IgD-negative memory B cell (primary cell): Measurements from ENCODE around the gene FBXW7. TPM values are rescaled to one million over a fixed set of nuclear protein-coding genes. Genes with fewer than 3 reads are reported as not detected.

ENCODE experiments used
- H3K27ac Mint-ChIP-seq, 3 donors: one replicate each; pipeline ENCODE4 v1.8.0; 2020 to 2022; ENCODE audit warnings: mild to moderate bottlenecking in 3 of 3, mixed read lengths in 3 of 3, moderate library complexity in 1 of 3
- H3K27me3 Mint-ChIP-seq: one replicate; pipeline ENCODE4 v1.8.0; 2021; ENCODE audit warnings: mixed read lengths
- H3K36me3 Mint-ChIP-seq: one replicate; pipeline ENCODE4 v1.8.0; 2020; ENCODE audit warnings: mild to moderate bottlenecking, mixed read lengths
- H3K4me1 Mint-ChIP-seq, 3 donors: one replicate each; pipeline ENCODE4 v1.8.0; 2020 to 2022; ENCODE audit warnings: mixed read lengths in 3 of 3, mild to moderate bottlenecking in 1 of 3
- H3K4me3 Mint-ChIP-seq, 4 donors: one replicate each; pipeline ENCODE4 v1.8.0; 2020 to 2022; ENCODE audit warnings: mild to moderate bottlenecking in 4 of 4, mixed read lengths in 4 of 4, moderate library complexity in 3 of 4
- H3K9me3 Mint-ChIP-seq, 3 donors: one replicate each; pipeline ENCODE4 v1.8.0; 2020 to 2021; ENCODE audit warnings: mixed read lengths in 3 of 3, mild to moderate bottlenecking in 1 of 3
- polyA plus RNA-seq: library from polyadenylated mRNA; unstranded; fragments of 300-500 nt; fragmentation: Illumina TruSeq; gene quantifications from one replicate; pipeline ENCODE4 v1.2.3, GENCODE V29; 2021

The FBXW7 gene
- polyA plus RNA-seq, 1 donor from 2014 or later: 39.7 TPM

DNA sequence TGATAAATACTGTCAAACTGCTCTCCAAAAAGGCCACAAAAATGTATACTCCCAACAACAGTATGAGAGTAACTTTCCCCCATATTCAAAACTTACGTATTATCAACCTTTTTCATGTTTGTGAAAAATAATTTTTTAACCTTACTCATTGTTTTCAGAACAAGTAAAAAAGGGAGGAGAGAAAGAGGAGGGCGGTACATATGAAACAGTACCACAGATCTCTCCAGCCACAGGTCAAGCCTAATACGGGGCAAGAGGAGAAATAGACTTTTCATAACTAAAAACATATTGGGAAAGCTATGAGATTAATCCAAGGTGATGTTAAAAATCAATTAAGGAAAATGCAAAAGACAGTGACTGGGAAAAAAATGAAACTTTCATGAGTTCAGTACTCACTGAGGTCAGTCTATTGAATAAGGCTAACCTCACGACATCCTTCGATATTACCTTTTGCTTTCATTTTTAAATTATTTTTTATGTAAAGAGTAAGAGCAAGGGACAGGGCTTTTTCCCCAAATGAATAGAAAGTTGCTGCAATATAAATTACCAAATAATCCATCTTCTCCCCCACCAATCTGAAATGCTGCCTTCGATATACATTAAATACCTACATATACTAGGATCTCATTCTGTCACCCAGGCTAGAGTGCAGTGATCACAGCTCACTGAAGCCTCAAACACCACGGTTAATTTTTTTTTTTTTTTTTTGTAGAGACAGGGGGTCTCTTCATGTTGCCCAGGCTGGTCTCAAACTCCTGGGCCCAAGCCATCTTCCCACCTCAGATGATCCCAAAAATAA, 25.3 kb downstream of the FBXW7 start:
- peak overlapping the region; percentile 40 to 87 (median 54) for H3K27ac Mint-ChIP-seq
- H3K36me3 Mint-ChIP-seq: peaks cover 2% of the 10 kb centered on the region
- peaks cover 33 to 57% (median 48%) of the 10 kb centered on the region in 3 donors for H3K4me1 Mint-ChIP-seq
- H3K4me3 Mint-ChIP-seq: peak overlapping the region; percentile 68 to 95 (median 88)
- H3K27me3 Mint-ChIP-seq: no peaks in the 10 kb centered on the region
- H3K9me3 Mint-ChIP-seq: no peaks in the 10 kb centered on the region

DNA sequence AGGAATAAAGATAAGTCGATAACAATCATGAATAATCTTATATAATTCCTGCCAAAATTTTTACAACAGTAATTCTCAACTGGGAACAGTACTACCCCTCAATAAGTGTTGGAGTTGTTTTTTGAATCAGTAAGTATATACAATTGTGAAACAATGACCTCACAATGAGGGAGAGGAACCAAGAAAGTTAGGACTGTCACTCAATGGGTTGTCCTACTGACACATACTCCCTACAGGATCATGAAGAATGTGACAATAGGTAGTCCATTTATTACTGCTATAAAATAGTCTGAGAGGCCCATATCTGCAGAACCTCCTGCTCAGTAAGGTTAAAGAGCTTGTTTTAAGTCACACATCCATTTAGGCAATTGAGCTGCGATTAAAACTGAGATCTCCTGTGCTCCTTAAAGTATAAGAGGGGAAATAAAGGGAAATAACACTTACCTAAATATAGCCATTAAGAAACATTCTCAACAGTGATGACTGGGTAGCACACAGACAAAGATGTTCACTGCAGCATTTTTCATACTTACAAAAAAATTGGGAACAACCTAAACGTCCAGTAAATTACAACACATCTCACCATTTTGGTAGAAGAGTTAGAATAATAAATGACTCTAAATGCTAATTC, 26.2 kb downstream of the FBXW7 start:
- Mint-ChIP-seq H3K4me3 (peak overlapping the region in 3 of 4 donors; percentile 57 to 95 (median 68)), H3K9me3 (no peaks in the 10 kb centered on the region), H3K27me3 (no peaks in the 10 kb centered on the region), H3K36me3 (peaks cover 2% of the 10 kb centered on the region), H3K27ac (peak overlapping the region in 2 of 3 donors; percentile 54 to 87), H3K4me1 (peaks cover 31 to 55% (median 46%) of the 10 kb centered on the region in 3 donors)

DNA sequence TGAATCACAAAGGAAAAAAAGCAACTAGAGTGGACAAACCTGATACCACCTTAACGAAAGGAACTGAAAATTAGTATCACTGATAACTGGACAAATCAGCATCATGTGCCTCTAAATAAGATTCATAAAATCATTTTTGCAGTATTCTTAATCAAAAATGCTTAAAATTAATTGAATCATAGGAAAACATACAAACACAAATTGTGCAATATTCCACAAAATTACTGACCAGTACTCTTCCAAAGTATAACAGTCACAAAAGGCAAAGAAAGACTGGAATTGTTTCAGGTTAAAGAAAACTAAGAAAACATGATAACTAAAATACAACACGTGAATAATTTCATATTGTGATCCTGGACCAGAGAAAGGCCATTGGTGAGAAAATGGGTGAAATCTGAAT, 27.1 kb downstream of the FBXW7 start:
- Mint-ChIP-seq H3K4me1 (peaks cover 25 to 52% (median 39%) of the 10 kb centered on the region in 3 donors), H3K9me3 (no peaks in the 10 kb centered on the region), H3K27me3 (no peaks in the 10 kb centered on the region), H3K27ac (no peak overlapping the region), H3K4me3 (no peak overlapping the region), H3K36me3 (peaks cover 2% of the 10 kb centered on the region)

DNA sequence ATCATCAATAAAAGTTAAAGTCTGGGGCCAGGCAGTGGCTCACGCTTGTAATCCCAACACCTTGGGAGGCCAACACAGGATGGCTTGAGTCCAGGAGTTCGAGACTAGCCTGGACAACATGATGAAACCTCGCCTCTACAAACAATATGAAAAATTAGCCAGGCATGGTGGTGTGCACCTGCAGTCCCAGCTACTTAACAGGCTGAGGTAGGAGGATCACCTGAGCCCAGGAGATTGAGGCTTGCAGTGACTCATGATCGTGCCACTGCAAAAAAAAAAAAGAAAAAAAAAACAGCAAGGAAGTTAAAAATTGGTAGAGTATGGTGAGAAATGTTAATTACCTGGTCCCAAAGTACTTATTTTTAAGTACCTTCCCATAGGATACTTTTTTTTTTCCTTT, 27.5 kb downstream of the FBXW7 start:
- no peaks in the 10 kb centered on the region for H3K27me3 Mint-ChIP-seq
- no peak overlapping the region for H3K27ac Mint-ChIP-seq
- H3K9me3 Mint-ChIP-seq: no peaks in the 10 kb centered on the region
- H3K36me3 Mint-ChIP-seq: peaks cover 2% of the 10 kb centered on the region
- no peak overlapping the region for H3K4me3 Mint-ChIP-seq
- peaks cover 25 to 55% (median 36%) of the 10 kb centered on the region in 3 donors for H3K4me1 Mint-ChIP-seq

DNA sequence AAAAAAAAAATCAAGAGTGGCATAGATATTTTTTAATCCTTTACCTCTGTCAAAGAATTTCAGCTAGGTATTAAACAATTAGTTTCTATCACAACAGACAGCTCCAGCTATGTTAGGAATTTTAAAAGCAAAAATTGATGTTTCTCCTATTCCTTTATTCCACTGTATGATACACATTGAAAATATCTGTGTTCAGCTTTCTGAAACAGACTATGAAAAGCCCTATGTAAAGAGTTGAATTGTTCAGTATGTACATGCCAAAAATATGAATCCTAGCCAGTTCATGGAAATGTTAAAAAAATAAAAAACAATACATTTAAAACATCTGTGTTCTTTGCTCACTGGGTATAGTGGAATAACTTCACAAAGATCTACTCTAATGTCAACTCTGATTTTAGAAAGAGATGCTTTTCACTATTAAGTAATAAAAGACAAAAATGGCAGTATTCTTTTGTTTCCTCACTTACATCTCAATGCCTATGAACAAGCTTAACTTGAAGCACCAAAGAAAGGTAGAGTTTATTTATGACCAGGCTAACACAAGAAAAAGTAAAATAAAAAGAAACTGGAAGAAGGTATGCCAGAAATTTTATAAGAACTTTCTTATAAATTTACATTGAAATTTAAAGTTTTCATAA, 32.1 kb downstream of the FBXW7 start:
- Mint-ChIP-seq H3K9me3 (no peaks in the 10 kb centered on the region), H3K27ac (peak overlapping the region in 1 of 3 donors; percentile 16), H3K36me3 (no peaks in the 10 kb centered on the region), H3K4me3 (no peak overlapping the region), H3K27me3 (no peaks in the 10 kb centered on the region), H3K4me1 (peaks cover 16 to 39% (median 33%) of the 10 kb centered on the region in 3 donors)

DNA sequence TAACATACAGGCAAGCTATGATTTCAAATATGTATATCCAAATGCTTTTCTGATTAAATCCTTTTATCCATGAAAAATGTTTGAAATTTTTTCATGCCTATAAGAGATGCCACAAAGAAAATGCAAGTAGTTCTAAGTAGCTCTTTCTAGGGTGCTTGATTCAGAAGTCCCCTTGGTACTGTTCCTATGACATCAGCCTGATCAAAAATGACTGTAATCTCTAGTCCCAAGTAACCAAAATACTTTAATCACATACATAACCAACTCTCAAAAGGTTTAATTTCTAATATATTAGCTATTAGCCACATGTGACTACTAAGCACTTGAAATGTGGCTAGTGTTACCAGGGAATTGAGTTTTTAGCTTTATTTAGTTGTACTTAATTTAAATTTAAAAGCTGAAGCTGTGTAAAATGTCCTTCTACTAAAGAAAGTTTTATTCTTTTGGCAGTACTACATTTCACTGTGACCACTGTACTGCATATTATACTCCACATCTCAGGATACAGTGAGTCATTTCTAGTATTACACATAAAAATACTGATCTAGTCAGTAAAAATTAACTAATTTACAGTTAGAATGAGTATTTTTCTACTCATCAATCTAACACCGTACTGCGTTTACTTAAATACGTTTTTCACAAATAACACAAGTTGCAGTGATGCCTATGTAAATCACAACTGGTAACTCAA, 33.9 kb downstream of the FBXW7 start:
- H3K9me3 Mint-ChIP-seq: no peaks in the 10 kb centered on the region
- peak overlapping the region in 2 of 3 donors; percentile 17 to 84 for H3K27ac Mint-ChIP-seq
- H3K36me3 Mint-ChIP-seq: no peaks in the 10 kb centered on the region
- peaks cover 14 to 49% (median 34%) of the 10 kb centered on the region in 3 donors for H3K4me1 Mint-ChIP-seq
- H3K27me3 Mint-ChIP-seq: no peaks in the 10 kb centered on the region
- peak overlapping the region in 2 of 4 donors; percentile 6 to 71 for H3K4me3 Mint-ChIP-seq

DNA sequence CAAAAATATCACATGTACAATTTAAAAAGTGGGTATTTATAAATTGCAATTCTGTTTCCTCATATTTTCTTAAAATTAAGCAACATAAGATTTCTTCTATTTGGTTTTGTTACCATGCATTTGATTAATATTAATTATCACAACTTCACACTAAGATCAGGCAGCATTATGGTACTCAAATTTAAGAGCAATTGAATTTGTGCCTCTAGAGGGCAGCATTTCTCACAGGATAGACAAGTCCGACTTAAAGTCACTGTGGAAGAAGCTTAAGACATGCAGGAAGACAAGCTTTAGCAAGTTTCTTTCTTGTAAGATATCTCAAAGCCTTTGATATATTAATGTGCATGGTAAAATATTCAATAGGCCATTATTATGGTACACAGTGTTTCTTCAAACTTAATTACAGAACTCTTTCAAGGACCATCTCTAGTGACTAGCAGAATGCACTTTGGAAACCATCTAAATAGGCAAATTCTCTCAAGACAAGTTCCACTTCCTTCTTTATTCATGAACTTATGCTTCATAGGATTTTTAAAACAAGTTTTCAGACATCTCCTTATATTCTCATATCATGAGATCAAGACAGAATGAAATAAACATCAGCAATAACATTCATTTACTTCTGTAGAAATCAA, 35.0 kb downstream of the FBXW7 start:
- Mint-ChIP-seq H3K9me3 (no peaks in the 10 kb centered on the region), H3K27ac (peak overlapping the region in 2 of 3 donors; percentile 15 to 17), H3K27me3 (no peaks in the 10 kb centered on the region), H3K36me3 (no peaks in the 10 kb centered on the region), H3K4me3 (peak overlapping the region in 3 of 4 donors; percentile 21 to 78 (median 71)), H3K4me1 (peaks cover 14 to 42% (median 33%) of the 10 kb centered on the region in 3 donors)

DNA sequence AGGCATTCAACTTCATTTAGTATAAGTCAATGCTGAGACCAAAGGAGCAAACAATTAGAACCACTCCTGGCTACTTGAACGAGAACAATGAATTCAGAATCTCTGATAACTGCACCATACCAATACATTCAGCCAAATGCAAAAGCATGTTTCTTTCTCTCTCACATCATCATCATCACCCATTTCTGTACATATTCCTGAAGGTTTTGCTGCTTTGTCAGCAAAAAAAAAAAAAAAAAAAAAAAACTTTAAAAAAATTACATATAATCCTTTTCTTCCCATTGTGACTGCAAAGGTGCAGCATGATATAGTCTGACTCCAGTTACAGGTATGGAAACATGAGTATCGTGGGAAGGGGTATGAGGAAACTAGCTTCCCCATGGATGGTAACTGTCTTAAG, 35.6 kb downstream of the FBXW7 start:
- no peak overlapping the region for H3K4me3 Mint-ChIP-seq
- peak overlapping the region in 1 of 3 donors; percentile 8 for H3K27ac Mint-ChIP-seq
- no peaks in the 10 kb centered on the region for H3K27me3 Mint-ChIP-seq
- no peaks in the 10 kb centered on the region for H3K9me3 Mint-ChIP-seq
- no peaks in the 10 kb centered on the region for H3K36me3 Mint-ChIP-seq
- H3K4me1 Mint-ChIP-seq: peaks cover 14 to 42% (median 36%) of the 10 kb centered on the region in 3 donors

DNA sequence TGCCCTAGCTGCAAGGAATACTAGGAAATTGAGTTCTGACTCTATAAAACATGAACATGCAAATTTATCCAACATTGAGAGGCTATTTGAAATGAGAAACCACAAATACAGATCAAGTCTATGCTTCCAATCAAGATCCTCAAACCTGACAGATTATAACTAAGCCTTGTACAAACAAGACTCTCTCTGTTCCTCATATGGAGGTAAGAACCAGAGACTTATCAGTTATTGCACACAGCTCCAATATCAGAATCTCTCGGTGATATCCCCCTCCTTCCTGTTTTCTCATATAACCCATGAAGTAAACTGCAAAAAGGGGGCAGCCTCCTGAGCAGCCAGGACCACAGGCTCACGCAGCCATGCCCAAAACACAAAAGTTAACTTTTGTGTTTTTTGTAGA, 36.5 kb downstream of the FBXW7 start:
- Mint-ChIP-seq H3K27ac (peak overlapping the region in 1 of 3 donors; percentile 8), H3K9me3 (no peaks in the 10 kb centered on the region), H3K4me1 (peaks cover 14 to 42% (median 39%) of the 10 kb centered on the region in 3 donors), H3K4me3 (no peak overlapping the region), H3K36me3 (no peaks in the 10 kb centered on the region), H3K27me3 (no peaks in the 10 kb centered on the region)

DNA sequence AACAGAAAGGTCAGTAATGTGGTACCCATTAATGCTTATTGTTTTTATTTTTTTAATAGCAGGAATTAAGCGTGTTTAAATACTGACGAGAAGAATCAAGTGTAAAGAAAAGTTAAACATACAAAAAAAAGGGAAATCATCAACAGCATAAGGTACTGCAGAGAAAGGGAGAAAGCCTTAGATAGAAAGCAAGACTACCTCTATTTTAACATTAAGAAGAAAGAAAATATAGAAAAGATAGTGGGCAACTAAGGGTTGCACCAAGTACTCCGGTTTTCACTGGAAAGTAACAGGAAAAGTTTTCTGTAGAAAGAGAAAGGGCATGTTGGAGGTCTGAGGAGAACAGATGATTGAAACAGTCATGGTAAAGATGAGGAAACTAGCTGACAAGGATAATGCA, 41.9 kb downstream of the FBXW7 start:
- Mint-ChIP-seq H3K27me3 (no peaks in the 10 kb centered on the region), H3K36me3 (peaks cover 5% of the 10 kb centered on the region), H3K4me1 (peaks cover 3 to 33% (median 26%) of the 10 kb centered on the region in 3 donors), H3K27ac (no peak overlapping the region), H3K4me3 (no peak overlapping the region), H3K9me3 (no peaks in the 10 kb centered on the region)

DNA sequence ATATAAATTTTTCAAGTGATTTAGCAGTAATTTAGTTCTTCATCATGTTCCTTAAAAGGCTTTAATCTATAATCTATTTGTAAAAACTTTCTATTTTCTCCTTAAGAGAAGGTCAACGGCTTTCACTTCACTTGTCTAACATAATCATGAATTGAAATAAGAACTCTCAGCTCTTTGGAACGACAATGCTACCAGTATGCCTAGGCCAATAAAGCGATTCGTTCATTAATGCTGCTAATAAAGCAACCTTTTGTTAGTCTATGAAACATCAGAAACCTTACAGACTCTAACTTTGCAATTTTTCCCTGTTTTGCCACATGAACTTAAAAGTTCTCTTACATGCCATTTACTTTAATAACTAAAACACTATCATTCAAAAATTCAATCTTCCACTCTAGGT, 47.6 kb downstream of the FBXW7 start:
- H3K4me1 Mint-ChIP-seq: peaks cover 12 to 35% (median 34%) of the 10 kb centered on the region in 3 donors
- H3K27ac Mint-ChIP-seq: no peak overlapping the region
- peaks cover 5% of the 10 kb centered on the region for H3K36me3 Mint-ChIP-seq
- H3K4me3 Mint-ChIP-seq: no peak overlapping the region
- H3K27me3 Mint-ChIP-seq: no peaks in the 10 kb centered on the region
- no peaks in the 10 kb centered on the region for H3K9me3 Mint-ChIP-seq

DNA sequence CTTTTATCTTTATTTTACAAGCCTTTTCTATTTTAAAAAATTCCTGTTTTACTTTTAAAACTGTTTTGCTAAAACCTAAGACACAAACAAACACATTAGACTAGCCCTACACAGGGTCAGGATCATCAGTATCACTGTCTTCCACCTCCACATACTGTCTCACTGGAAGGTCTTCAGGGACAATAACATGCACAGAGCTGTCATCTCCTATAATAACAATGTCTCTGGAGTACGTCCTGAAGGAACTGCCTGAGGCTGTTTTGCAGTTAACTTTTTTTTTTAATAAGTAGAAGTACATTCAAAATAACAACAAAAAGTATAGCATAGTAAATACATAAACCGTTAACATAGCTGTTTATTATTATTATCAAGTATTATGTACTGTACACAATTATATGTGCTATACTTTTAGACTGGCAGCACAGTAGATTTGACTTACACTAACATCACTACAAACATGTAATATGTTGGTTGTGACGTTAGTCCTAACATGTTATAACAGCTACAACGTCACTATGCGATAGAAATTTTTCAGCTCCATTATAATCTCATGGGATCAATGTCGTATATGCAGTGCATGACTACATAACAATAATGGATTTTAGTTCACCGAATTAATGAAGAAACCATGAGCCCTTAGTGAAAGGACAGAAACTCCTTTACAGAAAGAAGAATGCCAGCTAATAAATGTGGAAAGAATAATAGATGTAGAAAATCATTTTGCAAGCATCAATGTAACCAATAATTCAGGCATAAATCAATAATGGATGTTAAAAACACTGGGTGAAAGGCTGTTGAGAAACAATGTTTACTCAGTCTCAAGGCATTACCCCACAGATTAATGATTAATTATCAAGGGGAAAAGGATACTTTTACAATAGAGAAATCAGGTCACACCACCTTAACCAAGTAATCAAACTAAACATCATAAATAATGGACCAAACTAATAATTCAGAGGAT, 49.2 kb downstream of the FBXW7 start:
- Mint-ChIP-seq H3K4me1 (peaks cover 10 to 38% (median 29%) of the 10 kb centered on the region in 3 donors), H3K27ac (peak overlapping the region in 1 of 3 donors; percentile 3), H3K9me3 (no peaks in the 10 kb centered on the region), H3K27me3 (no peaks in the 10 kb centered on the region), H3K4me3 (peak overlapping the region in 2 of 4 donors; percentile 50 to 54), H3K36me3 (peaks cover 3% of the 10 kb centered on the region)

DNA sequence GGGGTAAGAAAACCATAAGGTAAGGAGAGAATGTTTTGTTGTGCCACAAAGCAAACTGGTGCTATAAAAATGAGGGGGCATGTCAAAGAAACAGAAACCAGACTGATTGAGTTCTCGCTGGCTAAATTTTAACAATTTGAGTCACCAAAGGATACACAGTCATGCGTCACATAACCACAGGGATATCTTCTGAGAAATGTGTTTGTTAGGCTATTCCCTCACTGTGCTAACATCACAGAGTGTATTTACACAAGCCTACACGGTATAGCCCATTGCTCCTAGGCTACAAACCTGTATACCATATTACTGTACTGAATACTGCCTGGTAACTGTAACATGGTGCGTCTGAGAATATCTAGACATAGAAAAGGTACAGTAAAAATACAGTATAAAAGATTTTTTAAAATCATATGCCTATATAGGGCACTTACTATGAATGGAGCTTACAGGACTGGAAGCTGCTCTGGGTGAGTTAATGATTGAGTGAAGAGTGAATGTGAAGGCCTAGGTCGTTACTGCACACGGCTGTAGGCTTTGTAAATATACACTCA, 50.1 kb downstream of the FBXW7 start:
- Mint-ChIP-seq H3K9me3 (peaks cover 0 to 3% (median 0%) of the 10 kb centered on the region in 3 donors), H3K4me3 (peak overlapping the region in 1 of 4 donors; percentile 15), H3K27me3 (no peaks in the 10 kb centered on the region), H3K27ac (peak overlapping the region in 1 of 3 donors; percentile 81), H3K36me3 (peaks cover 7% of the 10 kb centered on the region), H3K4me1 (peaks cover 12 to 36% (median 32%) of the 10 kb centered on the region in 3 donors)
